Tibial artery (tissue), 4 donors: Measurements from ENCODE around the gene BPI.
A peak's percentile ranks its signal among the peaks of the same experiment; 100 is the strongest.
"Not testable (repeated sequence)": the region's sequence is repeated elsewhere in the genome, so short reads cannot be mapped to it uniquely, and the experiment has no call there.

Experiments used
- DNase-seq, 2 donors: peaks; one replicate each; pipeline ENCODE4 v3.0.0-alpha.2; 2019
- H3K27ac ChIP-seq, 2 donors: fragments of 200-600 bp; sonication (generic) in 1 of 2; 1 replicate in 1 of 2; 2 replicates in 1 of 2; pipeline ENCODE4 v1.5.1; 2018 to 2019; ENCODE audit warnings: mild to moderate bottlenecking in 1 of 2
- H3K27me3 ChIP-seq, 2 donors: fragments of 200-600 bp; sonication (generic) in 1 of 2; one replicate each; pipeline versions ENCODE4 v1.5.1 to v1.6.0; 2016 to 2019
- H3K36me3 ChIP-seq, 3 donors: fragments of 200-600 bp; sonication (generic) in 2 of 3; one replicate each; pipeline ENCODE4 v1.5.1; 2016 to 2019; ENCODE audit warnings: mild to moderate bottlenecking in 2 of 3
- H3K4me1 ChIP-seq, 4 donors: fragments of 200-600 bp; sonication (generic) in 2 of 4; 1 replicate in 3 of 4; 2 replicates in 1 of 4; pipeline ENCODE4 v1.5.1; 2016 to 2019
- H3K4me3 ChIP-seq, 2 donors: fragments of 200-600 bp; sonication (generic) in 1 of 2; 1 replicate in 1 of 2; 2 replicates in 1 of 2; pipeline ENCODE4 v1.5.1; 2018 to 2019; ENCODE audit warnings: mild to moderate bottlenecking in 2 of 2
- H3K9me3 ChIP-seq, 3 donors: fragments of 200-600 bp; sonication (generic) in 1 of 3; one replicate each; pipeline ENCODE4 v1.5.1; 2016 to 2019
- intact Hi-C: fragments of 100-400 bp; cut with DNase I; formaldehyde crosslinking; loops from one replicate; pipeline ENCODE4 v1.15.0; 2023; ENCODE audit warnings: low total_unique reads
- TF ChIP-seq, protein P1 (sequence below), 2 experiments: fragments of 200-600 bp in 1 of 2; fragments of 450-650 bp in 1 of 2; IDR thresholded peaks; one replicate each; pipeline ENCODE4 v1.5.1; 2017 to 2019; ENCODE audit warnings: antibody characterized with exemption in 2 of 2, mild to moderate bottlenecking in 1 of 2, moderate library complexity in 1 of 2

BPI gene

DNA sequence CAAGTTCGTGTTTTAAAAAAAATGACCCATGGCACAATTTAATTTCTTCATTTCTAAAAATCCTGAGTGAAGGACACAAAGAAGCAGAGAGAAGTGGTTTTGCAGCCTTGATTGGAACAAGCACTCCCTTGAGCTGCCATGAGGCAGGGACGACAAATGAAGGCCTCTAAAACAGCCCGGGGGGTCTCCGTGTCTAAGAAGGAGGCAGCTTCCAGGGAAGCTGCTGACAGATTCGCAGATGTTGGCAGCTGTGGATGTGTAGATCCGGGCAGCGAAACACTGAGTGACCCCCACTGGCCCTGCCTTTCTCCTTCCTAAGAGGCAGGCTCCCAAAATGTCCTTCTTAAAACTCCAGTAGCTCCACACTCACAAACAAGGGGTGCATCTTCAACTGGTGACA lies 32.8 kb downstream of the BPI start:
- Histone ChIP-seq H3K9me3 (peaks cover 0 to 10% (median 7%) of the 10 kb centered on the region in 3 donors), H3K27ac (no peak overlapping the region), H3K4me3 (no peak overlapping the region), H3K36me3 (no peaks in the 10 kb centered on the region), H3K27me3 (peaks cover 0 to 18% of the 10 kb centered on the region in 2 donors), H3K4me1 (no peaks in the 10 kb centered on the region)
- no peak for DNase-seq
- TF ChIP-seq, protein P1, sequence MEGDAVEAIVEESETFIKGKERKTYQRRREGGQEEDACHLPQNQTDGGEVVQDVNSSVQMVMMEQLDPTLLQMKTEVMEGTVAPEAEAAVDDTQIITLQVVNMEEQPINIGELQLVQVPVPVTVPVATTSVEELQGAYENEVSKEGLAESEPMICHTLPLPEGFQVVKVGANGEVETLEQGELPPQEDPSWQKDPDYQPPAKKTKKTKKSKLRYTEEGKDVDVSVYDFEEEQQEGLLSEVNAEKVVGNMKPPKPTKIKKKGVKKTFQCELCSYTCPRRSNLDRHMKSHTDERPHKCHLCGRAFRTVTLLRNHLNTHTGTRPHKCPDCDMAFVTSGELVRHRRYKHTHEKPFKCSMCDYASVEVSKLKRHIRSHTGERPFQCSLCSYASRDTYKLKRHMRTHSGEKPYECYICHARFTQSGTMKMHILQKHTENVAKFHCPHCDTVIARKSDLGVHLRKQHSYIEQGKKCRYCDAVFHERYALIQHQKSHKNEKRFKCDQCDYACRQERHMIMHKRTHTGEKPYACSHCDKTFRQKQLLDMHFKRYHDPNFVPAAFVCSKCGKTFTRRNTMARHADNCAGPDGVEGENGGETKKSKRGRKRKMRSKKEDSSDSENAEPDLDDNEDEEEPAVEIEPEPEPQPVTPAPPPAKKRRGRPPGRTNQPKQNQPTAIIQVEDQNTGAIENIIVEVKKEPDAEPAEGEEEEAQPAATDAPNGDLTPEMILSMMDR (IDR thresholded peaks at IDR 0.05) = no peak
- intact Hi-C loops = no loop called here

DNA sequence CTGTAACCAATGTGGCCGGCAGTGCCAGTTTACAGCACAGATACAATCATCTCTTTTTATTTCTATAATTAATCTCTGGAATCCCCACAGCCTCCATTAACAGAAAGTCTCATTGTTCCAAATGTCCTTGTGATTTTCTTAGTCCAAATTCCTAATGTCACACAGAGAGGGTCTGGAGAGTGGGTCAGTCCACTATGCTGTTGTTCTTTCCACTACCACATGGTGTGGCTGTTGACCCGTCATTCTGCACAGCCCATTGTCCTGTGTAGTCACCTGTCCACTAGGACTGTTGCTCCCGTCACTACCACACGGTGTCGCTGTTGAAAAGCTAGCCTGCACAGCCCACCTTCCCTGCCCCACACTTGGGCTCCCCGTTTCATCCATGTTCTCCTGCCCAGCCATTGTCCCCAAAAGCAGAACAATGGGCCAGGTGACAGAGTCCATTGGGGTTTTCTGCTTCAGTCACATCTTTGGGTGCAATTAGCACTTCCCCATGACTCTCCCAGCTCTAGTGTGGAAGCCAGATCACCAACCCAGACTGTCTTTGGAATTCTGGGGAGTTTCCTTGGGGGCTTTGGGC lies 33.7 kb downstream of the BPI start:
- DNase-seq = no peak
- no peak overlapping the region for H3K4me3 ChIP-seq
- peaks cover 0 to 10% (median 7%) of the 10 kb centered on the region in 3 donors for H3K9me3 ChIP-seq
- H3K27ac ChIP-seq = no peak overlapping the region
- TF ChIP-seq, protein P1 (IDR thresholded peaks at IDR 0.05) = peak; percentile 5 to 28
- peaks cover 0 to 18% of the 10 kb centered on the region in 2 donors for H3K27me3 ChIP-seq
- H3K4me1 ChIP-seq = no peaks in the 10 kb centered on the region
- intact Hi-C loops = no loop called here
- H3K36me3 ChIP-seq = no peaks in the 10 kb centered on the region

DNA sequence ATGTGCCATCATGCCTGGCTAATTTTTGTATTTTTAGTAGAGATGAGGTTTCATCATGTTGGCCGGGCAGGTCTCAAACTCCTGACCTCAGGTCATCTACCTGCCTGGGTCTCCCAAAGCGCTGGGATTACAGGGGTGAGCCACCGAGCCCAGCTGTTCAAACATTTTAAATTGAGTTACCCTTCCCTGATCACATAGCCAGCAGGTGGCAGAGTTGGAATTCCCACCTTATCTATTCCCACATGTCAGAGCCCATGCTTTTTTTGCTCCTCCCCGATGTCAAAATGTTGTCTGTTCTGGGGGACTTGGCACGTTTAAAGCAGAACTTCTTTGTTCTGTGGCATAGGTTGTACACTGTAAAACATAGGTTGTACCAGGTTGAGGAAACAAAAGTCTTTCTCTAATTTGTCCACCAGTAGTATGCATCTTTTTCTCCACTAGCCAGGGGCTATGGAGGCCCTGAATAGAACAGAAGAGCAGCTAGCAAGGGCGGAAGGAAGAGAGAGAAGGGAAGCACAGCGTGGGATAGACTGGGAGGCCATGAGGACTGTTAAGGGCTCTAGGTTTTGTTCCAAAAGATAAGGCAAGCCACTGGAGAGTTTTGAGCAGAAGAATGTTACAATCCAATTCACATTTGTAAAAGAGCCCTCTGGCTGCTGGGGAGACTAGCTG lies 35.0 kb downstream of the BPI start:
- Histone ChIP-seq H3K36me3 (no peaks in the 10 kb centered on the region), H3K27ac (no peak overlapping the region), H3K4me1 (no peaks in the 10 kb centered on the region), H3K27me3 (peaks cover 0 to 18% of the 10 kb centered on the region in 2 donors), H3K4me3 (no peak overlapping the region), H3K9me3 (peaks cover 0 to 10% (median 7%) of the 10 kb centered on the region in 3 donors)
- intact Hi-C loops = no loop called here
- TF ChIP-seq, protein P1 (IDR thresholded peaks at IDR 0.05) = peak in 1 of 2 experiments; percentile 14
- no peak for DNase-seq

DNA sequence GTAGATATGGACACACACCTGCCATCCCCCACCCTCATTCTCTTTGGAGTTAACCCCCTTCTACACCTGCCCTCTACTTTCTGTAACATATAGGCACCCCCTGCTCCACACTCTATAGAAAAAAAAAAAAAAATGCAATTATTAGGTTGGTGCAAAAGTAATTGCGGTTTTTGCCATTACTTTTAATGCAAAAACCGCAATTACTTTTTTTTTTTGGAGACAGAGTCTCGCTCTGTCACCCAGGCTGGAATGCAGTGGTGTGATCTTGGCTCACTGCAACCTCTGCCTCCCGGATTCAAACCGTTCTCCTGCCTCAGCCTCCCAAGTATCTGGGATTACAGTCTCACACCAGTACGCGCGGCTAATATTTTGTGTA lies 35.6 kb downstream of the BPI start:
- H3K27ac ChIP-seq, H3K9me3 ChIP-seq, H3K4me3 ChIP-seq, H3K36me3 ChIP-seq, DNase-seq, intact Hi-C loops, H3K4me1 ChIP-seq: not testable (repeated sequence)
- peaks cover 0 to 14% of the 10 kb centered on the region in 2 donors for H3K27me3 ChIP-seq

DNA sequence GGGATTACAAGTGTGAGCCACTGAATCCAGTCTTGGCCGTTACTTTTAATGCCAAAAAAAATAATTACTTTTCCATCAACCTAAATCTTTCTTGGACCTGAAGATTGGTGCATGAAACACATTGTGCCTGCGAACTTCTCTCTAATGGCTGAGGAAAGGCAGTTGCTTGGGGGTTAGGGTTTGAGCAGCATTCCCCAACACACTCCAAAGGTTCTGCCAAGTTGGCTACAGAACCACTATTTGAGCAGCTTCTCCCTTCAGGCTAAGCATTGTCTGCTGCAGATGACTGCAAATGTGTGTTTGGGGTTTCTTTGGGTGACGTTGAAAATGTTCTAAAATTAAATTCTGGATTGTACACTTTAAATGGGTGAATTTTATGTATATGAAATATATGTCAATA lies 36.0 kb downstream of the BPI start:
- intact Hi-C loops = no loop called here
- H3K4me1 ChIP-seq = no peaks in the 10 kb centered on the region
- DNase-seq = no peak
- H3K27ac ChIP-seq = no peak overlapping the region
- H3K27me3 ChIP-seq = peaks cover 0 to 14% of the 10 kb centered on the region in 2 donors
- no peaks in the 10 kb centered on the region for H3K36me3 ChIP-seq
- TF ChIP-seq, protein P1 (IDR thresholded peaks at IDR 0.05) = no peak
- no peak overlapping the region for H3K4me3 ChIP-seq
- H3K9me3 ChIP-seq = peaks cover 0 to 10% (median 7%) of the 10 kb centered on the region in 3 donors

DNA sequence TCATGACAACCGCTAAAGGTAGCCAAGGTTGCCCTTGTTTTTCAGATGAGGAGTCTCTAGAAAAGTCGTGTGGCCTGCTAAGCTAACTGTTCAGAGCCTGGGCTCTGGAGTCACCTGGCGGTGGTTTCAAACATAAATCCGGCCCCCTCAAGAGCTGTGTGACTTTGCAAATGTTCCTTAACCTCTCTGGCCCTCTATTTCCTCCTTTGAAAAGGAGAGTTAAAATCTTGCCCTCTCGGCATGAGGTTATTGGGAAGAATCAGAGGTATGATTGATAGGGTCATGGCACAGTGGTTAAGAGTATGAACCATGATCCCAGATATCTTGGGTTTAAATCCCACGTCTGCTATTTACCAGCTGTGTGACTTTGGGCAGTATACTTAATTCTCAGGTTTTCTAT lies 36.7 kb downstream of the BPI start:
- TF ChIP-seq, protein P1 (IDR thresholded peaks at IDR 0.05) = no peak

More for the DNA sequence above, 36.7 kb downstream of the BPI start:
- H3K27ac ChIP-seq = no peak overlapping the region
- no peak overlapping the region for H3K4me3 ChIP-seq
- H3K27me3 ChIP-seq = peaks cover 0 to 9% of the 10 kb centered on the region in 2 donors
- intact Hi-C loops = no loop called here
- H3K36me3 ChIP-seq = no peaks in the 10 kb centered on the region
- H3K9me3 ChIP-seq = peaks cover 0 to 10% (median 7%) of the 10 kb centered on the region in 3 donors
- no peaks in the 10 kb centered on the region for H3K4me1 ChIP-seq
- DNase-seq = no peak
